ENCODE data around the gene RAB31.

DNA sequence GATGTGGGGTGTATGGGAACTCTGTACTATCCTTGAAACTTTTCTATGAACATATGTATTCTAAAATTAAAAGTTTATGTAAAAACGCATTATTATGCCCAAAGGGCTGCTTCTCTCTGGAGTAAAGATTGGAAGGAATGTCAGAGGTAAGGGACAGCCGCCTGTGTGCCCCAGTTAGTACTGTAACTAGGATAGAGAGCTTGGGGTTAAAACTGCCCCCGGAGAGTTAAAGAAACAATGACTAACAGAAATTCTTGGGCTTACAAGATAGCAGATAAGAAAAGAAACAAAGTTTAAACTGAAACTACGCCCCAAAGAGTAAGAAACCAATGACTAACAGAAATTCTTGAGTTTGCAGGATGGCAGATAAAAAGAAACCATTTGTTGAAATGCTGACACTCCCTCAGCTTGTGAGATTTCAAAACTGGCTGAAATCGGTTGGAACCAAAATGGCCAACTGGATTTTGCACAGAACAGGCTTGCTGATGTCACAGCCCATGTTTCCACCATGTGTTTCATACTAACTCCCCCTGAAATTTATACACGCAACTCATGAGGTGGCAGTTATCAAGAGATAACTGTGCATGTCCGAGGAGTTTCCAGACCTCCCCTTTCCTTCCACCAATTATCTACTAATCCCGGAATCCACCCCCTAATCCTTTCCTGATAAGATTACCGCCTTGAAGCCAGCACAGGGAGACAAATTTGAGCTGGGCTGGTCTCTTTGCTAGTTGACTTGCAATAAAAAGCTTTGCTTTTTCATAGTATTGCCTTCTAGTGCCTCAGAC lies 169.0 kb downstream of the RAB31 start:
- TF ChIP-seq, protein P1, sequence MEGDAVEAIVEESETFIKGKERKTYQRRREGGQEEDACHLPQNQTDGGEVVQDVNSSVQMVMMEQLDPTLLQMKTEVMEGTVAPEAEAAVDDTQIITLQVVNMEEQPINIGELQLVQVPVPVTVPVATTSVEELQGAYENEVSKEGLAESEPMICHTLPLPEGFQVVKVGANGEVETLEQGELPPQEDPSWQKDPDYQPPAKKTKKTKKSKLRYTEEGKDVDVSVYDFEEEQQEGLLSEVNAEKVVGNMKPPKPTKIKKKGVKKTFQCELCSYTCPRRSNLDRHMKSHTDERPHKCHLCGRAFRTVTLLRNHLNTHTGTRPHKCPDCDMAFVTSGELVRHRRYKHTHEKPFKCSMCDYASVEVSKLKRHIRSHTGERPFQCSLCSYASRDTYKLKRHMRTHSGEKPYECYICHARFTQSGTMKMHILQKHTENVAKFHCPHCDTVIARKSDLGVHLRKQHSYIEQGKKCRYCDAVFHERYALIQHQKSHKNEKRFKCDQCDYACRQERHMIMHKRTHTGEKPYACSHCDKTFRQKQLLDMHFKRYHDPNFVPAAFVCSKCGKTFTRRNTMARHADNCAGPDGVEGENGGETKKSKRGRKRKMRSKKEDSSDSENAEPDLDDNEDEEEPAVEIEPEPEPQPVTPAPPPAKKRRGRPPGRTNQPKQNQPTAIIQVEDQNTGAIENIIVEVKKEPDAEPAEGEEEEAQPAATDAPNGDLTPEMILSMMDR (IDR thresholded peaks at IDR 0.05; ENCODE audit: poor library complexity) = no peak
- no peak for TF ChIP-seq EZH2 (IDR thresholded peaks at IDR 0.05; ENCODE audit: borderline replicate concordance)
